EL (cell line): Measurements from ENCODE around the gene PKHD1.

Experiments used
- DNase-seq: peaks from one replicate; pipeline ENCODE4 v3.0.0-alpha.2; 2016

The PKHD1 gene

GRCh38 chr6:51600514-51600913, 486.9 kb downstream of the PKHD1 start:
- no peak for DNase-seq

DNA sequence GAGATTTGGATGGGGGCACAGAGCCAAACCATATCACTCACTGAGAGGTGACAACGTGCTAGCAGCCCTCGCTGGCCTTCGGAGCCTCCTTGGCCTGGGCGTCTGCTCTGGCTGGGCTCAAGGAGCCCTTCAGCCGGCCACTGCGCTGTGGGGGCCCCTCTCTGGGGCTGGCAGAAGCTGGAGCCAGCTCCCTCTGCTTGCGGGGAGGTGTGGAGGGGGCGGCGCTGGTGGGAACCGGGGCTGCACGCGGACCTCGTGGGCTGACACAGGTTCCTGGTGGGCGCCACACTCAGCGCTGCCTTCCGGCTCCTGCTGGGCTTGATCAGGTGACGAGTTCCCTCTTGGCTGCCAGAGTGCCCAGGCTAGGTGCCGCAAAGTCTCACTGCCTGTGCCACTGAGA, 489.2 kb downstream of the PKHD1 start:
- DNase-seq, result no peak

DNA sequence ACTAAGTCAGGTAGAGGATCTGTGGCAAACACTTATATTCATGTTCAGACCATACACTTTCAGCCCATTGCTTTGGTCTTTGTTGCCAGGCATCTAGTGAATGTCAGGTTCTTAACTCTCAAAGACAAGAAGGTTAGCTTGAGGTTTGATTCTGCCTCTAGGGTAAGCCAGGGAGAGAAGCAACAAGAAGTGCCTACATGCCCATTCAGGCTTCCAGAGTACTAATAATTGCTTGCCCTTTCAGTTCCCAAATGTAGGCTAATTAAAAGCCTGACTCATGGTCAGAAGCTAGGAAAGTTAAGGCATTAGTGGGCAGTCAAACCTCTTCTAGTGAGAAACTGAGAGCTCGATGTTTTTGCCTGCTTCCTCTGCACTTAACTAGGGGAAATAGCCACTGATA, 492.4 kb downstream of the PKHD1 start:
- DNase-seq, result no peak

DNA sequence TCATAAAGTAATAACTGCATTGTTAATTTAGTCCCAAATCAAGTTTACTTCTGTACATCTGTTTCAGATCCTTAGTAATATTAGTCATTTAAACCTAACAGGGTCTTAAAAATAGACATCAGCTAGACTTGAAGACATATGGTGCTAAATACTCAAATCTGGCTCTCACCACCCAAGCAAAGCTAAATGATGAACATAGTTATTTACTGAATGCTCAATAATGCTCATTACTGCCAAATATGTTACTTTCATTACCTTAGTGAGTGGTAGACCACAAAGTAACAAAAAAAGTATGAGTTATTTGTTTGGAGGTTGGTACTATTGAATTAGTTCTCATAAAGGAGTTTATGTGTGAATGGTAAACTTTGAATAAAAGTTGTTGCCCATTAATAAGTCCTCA, 502.1 kb downstream of the PKHD1 start:
- DNase-seq, result no peak

- no peak for DNase-seq
These were observed 503.2 kb downstream of the PKHD1 start for GRCh38 chr6:51584163-51584562.

DNA sequence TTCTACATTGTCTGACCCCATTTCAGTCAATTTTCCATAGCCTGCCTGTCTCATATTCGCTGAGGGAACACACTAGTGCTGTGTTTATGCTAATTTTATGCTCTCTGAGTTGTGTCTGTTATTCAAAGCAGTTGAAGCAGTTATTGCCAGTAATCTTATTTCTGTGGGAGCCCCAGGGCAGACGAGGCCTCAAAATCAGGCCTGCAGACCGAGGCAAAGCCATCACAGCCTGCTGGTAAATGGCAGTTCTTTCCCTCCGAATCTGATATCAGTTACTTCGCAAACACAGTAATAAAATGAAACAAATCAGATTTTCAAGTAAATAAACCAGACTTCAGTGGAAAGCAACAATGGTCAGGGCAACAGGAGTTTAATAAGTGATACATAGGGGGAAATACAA, 508.4 kb downstream of the PKHD1 start:
- DNase-seq, result no peak

DNA sequence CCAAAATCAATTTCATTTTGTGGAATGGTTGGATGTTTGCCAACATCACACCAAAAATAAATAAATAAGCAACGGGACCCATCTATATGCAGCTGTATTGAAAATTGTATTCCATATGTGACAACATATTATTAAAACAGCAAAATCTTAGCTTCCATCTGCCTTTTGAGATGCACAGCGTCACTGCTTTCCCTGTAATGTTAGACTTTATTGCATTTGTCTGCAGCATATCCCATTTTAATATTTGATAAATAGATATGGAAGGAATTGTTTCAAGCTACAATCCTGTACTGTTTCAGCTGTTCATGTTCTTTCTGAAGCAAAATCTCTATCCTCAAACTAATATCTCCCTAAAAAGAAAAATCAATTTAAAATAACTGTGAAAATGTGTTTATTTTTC, 509.1 kb downstream of the PKHD1 start:
- DNase-seq, result no peak

DNA sequence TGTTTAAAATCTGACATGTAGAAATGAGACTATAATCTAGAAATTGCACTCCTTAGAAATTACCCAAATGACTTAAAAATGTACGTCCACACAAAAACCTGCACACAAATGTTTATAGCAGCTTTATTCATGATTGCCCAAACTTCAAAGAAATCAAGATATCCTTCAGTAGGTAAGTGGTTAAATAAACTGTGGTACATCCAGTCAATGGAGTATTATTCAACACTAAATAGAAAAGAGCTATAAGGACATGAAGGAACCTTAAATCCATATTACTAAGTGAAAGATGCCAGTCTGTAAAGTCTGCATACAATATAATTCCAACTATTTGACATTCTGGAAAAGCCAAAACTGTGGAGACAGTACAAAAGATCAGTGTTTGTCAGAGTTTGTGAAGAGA, 513.4 kb downstream of the PKHD1 start:
- no peak for DNase-seq

- DNase-seq, result no peak
These were observed 516.2 kb downstream of the PKHD1 start for GRCh38 chr6:51571168-51571567.

DNA sequence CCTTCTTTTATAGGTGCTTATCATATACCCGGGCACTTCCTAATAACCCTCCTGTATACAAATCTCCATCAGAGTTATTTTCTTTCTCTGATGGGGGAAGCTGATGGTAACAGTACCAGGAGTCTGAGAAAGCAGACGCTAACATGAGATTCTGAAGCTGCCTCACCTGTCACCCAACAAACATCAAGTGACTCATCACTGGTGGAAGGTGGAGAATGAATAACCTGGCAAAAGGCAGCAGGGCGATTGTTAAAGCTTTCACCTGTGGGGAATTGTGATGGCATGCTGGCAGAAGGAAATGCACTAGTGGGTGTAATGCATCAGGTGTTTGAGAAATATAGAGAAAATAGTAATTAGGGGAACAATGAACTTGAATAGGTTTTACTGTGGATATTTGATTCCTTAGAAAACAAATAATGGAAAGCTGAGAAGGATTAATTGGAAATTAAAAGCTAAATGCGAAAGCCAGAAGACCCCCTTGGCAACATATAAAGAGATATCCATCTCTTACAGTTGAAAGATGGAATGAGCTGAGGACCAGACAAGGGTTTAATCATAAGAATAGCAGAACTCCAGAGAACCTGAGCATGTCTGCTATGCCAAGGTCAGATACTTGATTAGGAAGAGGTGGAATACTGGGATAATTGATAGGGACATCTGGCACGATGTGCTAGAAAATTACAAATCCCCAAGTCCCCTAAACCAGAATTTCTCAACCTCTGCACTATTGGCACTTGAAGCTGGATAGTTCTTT, 517.1 kb downstream of the PKHD1 start:
- no peak for DNase-seq

- no peak for DNase-seq
These were observed 517.8 kb downstream of the PKHD1 start for GRCh38 chr6:51569594-51569993.

- no peak for DNase-seq
These were observed 518.6 kb downstream of the PKHD1 start for GRCh38 chr6:51568771-51569170.

GRCh38 chr6:51565472-51565871, 521.9 kb downstream of the PKHD1 start:
- DNase-seq, result no peak
